NB4 (cell line): ENCODE data around the gene KRT83.

Experiments
- DNase-seq: peaks from one replicate; pipeline ENCODE4 v3.0.0; 2010; ENCODE audit warnings: low read depth
- H3K4me3 ChIP-seq: one replicate; pipeline ENCODE4 v1.5.1; 2011; ENCODE audit warnings: mild to moderate bottlenecking, low read depth, low read length, moderate library complexity
- MYC ChIP-seq: IDR thresholded peaks from 2 replicates; pipeline ENCODE4 v1.6.1; 2011; ENCODE audit warnings: low read depth, low read length
- POLR2A ChIP-seq: IDR thresholded peaks from 2 replicates; pipeline ENCODE4 v1.6.1; 2011; ENCODE audit warnings: mild to moderate bottlenecking; ENCODE audit not compliant: insufficient read length; ENCODE audit errors: extremely low read depth
- TF ChIP-seq, protein P1 (sequence below): IDR thresholded peaks from one replicate; pipeline ENCODE4 v1.5.1; 2012; ENCODE audit warnings: low read depth, low read length
- TF ChIP-seq, protein P2 (sequence below): IDR thresholded peaks from 2 replicates; pipeline ENCODE4 v1.6.1; 2011; ENCODE audit warnings: low read depth, low read length

Gene KRT83

DNA sequence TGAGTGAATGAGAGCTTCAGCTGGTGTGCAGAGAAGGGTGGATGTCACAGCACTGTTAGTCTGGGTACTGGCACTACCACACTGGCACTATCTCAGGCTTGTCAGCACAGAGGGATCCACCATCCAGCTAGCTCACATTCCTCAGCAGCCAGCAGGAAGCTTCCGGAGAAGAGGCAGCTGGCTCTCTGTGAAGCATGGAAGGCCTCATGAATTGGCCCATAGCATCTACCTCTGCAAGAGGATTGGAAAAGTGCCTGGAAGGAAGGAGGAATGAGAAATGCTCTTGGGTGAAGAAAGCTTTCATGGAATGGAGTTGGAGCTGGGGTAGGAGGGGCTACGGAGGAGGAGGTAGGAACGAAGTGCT, 9.9 kb downstream of the KRT83 start:
- TF ChIP-seq, protein P1, sequence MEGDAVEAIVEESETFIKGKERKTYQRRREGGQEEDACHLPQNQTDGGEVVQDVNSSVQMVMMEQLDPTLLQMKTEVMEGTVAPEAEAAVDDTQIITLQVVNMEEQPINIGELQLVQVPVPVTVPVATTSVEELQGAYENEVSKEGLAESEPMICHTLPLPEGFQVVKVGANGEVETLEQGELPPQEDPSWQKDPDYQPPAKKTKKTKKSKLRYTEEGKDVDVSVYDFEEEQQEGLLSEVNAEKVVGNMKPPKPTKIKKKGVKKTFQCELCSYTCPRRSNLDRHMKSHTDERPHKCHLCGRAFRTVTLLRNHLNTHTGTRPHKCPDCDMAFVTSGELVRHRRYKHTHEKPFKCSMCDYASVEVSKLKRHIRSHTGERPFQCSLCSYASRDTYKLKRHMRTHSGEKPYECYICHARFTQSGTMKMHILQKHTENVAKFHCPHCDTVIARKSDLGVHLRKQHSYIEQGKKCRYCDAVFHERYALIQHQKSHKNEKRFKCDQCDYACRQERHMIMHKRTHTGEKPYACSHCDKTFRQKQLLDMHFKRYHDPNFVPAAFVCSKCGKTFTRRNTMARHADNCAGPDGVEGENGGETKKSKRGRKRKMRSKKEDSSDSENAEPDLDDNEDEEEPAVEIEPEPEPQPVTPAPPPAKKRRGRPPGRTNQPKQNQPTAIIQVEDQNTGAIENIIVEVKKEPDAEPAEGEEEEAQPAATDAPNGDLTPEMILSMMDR, result no peak
- TF ChIP-seq, protein P2, sequence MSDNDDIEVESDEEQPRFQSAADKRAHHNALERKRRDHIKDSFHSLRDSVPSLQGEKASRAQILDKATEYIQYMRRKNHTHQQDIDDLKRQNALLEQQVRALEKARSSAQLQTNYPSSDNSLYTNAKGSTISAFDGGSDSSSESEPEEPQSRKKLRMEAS, result no peak
- TF ChIP-seq MYC (no peak), POLR2A (no peak)
- H3K4me3 ChIP-seq, result no peak overlapping the region
- DNase-seq, result no peak

DNA sequence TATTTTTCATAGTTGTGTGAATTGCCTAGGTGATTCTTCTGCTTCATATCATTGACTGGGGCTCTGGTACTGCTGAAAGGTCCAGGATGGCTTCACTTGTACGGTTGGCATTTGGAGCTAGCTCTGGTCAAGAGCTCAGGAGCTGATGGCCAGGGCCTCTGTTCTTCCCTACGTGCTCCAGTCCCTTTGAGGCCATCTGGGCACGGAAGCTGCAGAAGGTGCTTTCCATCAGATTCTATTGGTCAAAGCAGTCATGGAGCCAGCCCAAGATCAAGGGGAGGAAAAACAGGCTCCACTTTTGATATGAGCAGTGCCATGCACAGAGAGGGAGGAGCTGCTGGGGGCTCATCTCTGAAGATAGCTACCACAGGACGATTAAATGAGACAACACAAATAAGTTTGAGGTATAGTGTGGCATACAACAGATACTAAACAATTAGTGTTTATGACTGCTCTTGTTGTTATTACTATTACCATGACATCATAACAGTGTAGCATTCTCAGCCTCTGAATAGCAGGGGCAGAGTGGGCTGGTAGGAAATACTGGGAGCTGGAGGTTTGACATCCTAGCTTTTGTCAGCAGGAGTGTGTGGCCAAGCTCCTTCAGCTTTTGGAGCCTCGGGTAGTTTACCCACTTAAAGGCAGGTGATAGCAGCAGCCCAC, 10.4 kb downstream of the KRT83 start:
- TF ChIP-seq, protein P2, result no peak
- TF ChIP-seq, protein P1, result no peak
- TF ChIP-seq MYC (no peak), POLR2A (no peak)
- no peak for DNase-seq

GRCh38 chr12:52308806-52309425, 12.3 kb downstream of the KRT83 start:
- DNase-seq, result no peak
- H3K4me3 ChIP-seq, result no peak overlapping the region
- TF ChIP-seq, protein P1, result no peak
- TF ChIP-seq POLR2A (no peak), MYC (no peak)
- TF ChIP-seq, protein P2, result no peak

More for the DNA sequence above, 10.4 kb downstream of the KRT83 start:
- no peak overlapping the region for H3K4me3 ChIP-seq

DNA sequence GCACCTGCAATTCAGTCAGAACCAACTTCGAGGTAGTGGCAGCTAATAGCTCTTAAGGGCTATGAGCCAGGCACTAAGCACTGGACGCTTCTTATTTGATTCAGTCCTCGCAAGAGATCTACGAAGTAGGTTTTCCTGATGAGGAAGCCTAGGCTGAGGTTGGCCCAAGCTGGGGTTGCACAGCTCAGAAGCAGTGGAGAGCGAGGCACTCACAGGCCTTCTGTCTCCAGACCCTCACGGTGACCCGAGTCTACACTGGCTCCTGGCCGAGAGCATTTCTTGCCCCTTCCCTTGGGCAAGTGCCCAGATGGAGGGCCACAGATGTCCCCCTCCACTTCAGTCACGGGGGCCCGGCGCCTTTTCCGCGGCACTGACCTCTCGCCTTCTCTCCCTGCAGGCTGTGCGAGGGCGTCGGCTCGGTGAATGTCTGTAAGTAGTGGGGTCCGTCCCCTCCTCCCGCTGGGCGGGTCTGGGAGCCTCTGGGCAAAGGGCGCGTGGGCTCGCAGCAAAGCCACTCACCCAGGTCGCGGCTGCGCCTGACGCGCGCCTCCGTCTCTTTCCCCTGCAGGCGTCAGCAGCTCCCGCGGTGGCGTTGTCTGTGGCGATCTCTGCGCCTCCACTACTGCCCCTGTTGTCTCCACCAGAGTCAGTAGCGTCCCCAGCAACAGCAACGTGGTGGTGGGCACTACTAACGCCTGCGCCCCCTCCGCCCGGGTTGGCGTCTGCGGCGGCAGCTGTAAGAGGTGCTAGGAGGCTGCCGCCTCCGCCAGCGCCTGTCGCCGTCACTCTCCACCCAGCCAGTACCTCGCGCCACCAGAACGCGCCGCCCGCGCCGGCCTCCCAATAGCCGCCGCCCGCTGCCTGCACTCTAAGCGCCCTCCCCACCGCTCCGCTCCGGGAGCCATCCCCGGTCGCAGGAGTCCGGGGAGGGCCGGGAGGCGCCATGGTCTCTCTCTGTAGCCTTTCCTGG, 13.1 kb downstream of the KRT83 start:
- TF ChIP-seq MYC, result no peak
- TF ChIP-seq, protein P1, result no peak
- TF ChIP-seq, protein P2, result no peak
- TF ChIP-seq POLR2A, result no peak
- H3K4me3 ChIP-seq, result no peak overlapping the region
- peak; percentile 71 for DNase-seq

DNA sequence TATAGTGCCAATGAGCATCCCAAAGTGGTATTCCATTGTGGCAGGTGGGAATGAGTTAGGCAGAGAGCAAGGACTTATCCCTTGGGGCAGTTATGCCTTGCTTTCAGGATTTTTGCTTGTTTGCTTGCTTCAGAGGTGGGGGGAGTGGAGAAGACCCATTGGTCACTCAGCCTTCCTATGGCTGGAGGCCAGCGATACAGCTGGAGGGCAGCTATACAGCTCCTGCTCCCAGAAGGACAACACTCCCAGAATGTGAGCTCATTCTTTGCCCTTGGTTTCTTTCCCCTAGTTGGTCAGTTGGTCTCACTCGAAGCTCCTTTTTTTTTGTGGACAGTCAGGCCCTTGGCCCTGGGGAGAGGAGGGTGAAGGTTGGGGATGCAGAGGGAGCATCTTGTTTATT, 14.5 kb downstream of the KRT83 start:
- TF ChIP-seq MYC (no peak), POLR2A (no peak)
- TF ChIP-seq, protein P2, result no peak
- TF ChIP-seq, protein P1, result no peak
- H3K4me3 ChIP-seq, result no peak overlapping the region
- DNase-seq, result no peak
